Glutamatergic neuron (in vitro differentiated cells): ENCODE results near the gene ABCB7. TPM values are rescaled to one million over a fixed set of nuclear protein-coding genes. Genes with fewer than 3 reads are reported as not detected.
"Not testable (repeated sequence)": the region's sequence is repeated elsewhere in the genome, so short reads cannot be mapped to it uniquely, and the experiment has no call there.

Experiments used
- DNase-seq: peaks from one replicate; pipeline ENCODE4 v3.0.0; 2022
- H3K27ac Mint-ChIP-seq: one replicate; pipeline ENCODE4 v1.8.0; 2020; ENCODE audit warnings: mild to moderate bottlenecking, mixed read lengths, inconsistent platforms; ENCODE audit not compliant: unreplicated experiment
- H3K27me3 Mint-ChIP-seq: one replicate; pipeline ENCODE4 v1.8.0; 2020; ENCODE audit warnings: mild to moderate bottlenecking, moderate library complexity, mixed read lengths, inconsistent platforms; ENCODE audit not compliant: unreplicated experiment
- H3K36me3 Mint-ChIP-seq: one replicate; pipeline ENCODE4 v1.8.0; 2020; ENCODE audit warnings: mild to moderate bottlenecking, mixed read lengths, inconsistent platforms; ENCODE audit not compliant: unreplicated experiment
- H3K4me1 Mint-ChIP-seq: one replicate; pipeline ENCODE4 v1.8.0; 2020; ENCODE audit warnings: mild to moderate bottlenecking, low read depth, mixed read lengths, inconsistent platforms; ENCODE audit not compliant: unreplicated experiment
- H3K4me3 Mint-ChIP-seq: one replicate; pipeline ENCODE4 v1.8.0; 2020; ENCODE audit warnings: mild to moderate bottlenecking, mixed read lengths, inconsistent platforms; ENCODE audit not compliant: unreplicated experiment
- H3K9me3 Mint-ChIP-seq: one replicate; pipeline ENCODE4 v1.8.0; 2020; ENCODE audit warnings: mild to moderate bottlenecking, moderate library complexity, mixed read lengths, inconsistent platforms; ENCODE audit not compliant: unreplicated experiment
- total RNA-seq: library from RNA; stranded (reverse); fragmentation: NEBNext Ultra II Directional; extraction: Animal tissue kit (Norgen Biotek cat#: 25700); gene quantifications from one replicate; pipeline ENCODE4 v1.2.1, GENCODE V29; 2021; ENCODE audit not compliant: unreplicated experiment
- TF ChIP-seq, protein P1 (sequence below): fragments of 200-600 bp; sonication (generic); IDR thresholded peaks from one replicate; pipeline ENCODE4 v1.5.0; 2021; ENCODE audit not compliant: partially characterized antibody, unreplicated experiment

The ABCB7 gene
- total RNA-seq, 1 donor from 2014 or later: 30.5 TPM

DNA sequence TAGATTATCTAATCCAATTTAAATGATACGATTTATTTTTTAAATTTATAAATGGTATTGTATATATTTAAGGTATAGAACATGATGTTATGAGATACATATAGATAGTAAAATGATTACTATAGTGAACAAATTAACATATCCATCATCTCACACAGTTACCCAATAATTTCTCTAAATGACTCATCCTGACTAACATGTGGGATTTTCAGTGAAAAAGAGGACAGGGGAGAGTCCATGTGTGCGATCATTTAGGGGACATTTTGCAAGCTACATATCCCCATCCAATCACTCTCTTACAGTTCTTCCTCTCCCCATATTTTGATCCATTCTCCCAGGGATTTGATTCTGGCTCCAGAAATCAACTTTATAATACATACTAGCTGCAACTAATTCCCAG lies 88.2 kb downstream of the ABCB7 start:
- H3K4me3 Mint-ChIP-seq: no peak overlapping the region

DNA sequence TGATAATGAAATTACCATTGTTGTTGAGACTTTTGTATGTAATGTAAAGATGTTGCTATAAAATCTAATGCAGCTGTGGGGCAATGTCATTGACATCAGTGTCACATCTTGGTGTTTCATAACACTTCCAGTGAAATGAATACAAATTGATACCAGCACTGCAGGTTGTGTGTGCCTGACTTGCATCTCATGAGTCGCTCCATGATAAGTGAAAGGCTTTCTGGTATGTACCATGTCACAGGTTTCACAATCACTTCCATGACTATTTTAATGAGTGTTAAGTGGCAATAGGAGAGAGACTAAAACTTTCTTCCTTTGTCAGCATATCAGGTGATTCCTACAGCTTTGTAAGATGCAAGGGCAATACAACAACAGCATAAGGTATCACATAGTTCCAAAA lies 94.4 kb downstream of the ABCB7 start:
- Mint-ChIP-seq H3K9me3 (no peaks in the 10 kb centered on the region), H3K36me3 (no peaks in the 10 kb centered on the region), H3K4me1 (no peaks in the 10 kb centered on the region), H3K4me3 (no peak overlapping the region), H3K27ac (no peak overlapping the region), H3K27me3 (no peaks in the 10 kb centered on the region)
- TF ChIP-seq, protein P1, sequence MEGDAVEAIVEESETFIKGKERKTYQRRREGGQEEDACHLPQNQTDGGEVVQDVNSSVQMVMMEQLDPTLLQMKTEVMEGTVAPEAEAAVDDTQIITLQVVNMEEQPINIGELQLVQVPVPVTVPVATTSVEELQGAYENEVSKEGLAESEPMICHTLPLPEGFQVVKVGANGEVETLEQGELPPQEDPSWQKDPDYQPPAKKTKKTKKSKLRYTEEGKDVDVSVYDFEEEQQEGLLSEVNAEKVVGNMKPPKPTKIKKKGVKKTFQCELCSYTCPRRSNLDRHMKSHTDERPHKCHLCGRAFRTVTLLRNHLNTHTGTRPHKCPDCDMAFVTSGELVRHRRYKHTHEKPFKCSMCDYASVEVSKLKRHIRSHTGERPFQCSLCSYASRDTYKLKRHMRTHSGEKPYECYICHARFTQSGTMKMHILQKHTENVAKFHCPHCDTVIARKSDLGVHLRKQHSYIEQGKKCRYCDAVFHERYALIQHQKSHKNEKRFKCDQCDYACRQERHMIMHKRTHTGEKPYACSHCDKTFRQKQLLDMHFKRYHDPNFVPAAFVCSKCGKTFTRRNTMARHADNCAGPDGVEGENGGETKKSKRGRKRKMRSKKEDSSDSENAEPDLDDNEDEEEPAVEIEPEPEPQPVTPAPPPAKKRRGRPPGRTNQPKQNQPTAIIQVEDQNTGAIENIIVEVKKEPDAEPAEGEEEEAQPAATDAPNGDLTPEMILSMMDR: no peak
- DNase-seq: no peak

More for the DNA sequence above, 88.2 kb downstream of the ABCB7 start:
- Mint-ChIP-seq H3K4me1 (no peaks in the 10 kb centered on the region), H3K27ac (no peak overlapping the region), H3K36me3 (no peaks in the 10 kb centered on the region), H3K27me3 (no peaks in the 10 kb centered on the region), H3K9me3 (no peaks in the 10 kb centered on the region)
- TF ChIP-seq, protein P1: no peak
- DNase-seq: no peak

DNA sequence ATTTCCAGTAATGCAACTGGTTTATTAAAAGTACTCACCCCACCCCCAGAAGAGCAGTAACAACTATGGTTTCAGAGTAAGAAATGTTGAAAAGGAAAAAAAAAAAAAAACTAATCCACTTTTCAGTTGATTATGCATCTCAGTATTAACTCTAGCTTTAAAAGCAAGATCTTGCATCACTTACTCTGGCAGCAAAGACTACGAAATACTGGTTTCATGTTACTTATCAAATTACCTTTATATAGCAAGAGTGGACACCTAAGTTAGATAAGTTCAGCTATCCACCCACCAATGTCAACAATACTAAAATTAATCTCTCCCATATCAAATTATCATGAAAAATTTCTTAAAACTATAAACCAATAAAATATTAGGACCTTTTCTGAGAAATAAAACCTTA lies 105.0 kb downstream of the ABCB7 start:
- TF ChIP-seq, protein P1: no peak
- Mint-ChIP-seq H3K4me3 (no peak overlapping the region), H3K36me3 (peaks cover 5% of the 10 kb centered on the region), H3K9me3 (no peaks in the 10 kb centered on the region), H3K4me1 (no peaks in the 10 kb centered on the region), H3K27me3 (no peaks in the 10 kb centered on the region), H3K27ac (no peak overlapping the region)
- no peak for DNase-seq

DNA sequence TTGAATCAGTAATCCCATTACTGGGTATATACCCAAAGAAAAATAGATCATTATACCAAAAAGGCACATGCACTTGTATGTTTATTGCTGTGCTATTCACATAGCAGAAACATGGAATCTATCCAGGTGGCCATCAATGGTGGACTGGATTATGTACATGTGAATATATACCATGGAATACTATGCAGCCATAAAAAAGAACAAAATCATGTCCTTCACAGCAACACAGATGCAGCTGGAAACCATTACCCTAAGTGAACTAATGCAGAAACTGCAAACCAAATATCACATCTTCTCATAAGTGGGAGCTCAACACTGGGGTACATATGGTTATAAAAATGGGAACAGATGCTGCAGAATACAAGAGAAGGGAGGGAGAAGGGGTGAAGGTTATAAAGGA lies 110.7 kb downstream of the ABCB7 start:
- DNase-seq: no peak
- Mint-ChIP-seq H3K4me3 (no peak overlapping the region), H3K27me3 (no peaks in the 10 kb centered on the region), H3K27ac (no peak overlapping the region), H3K4me1 (no peaks in the 10 kb centered on the region), H3K36me3 (peaks cover 5% of the 10 kb centered on the region), H3K9me3 (peaks cover 9% of the 10 kb centered on the region)
- TF ChIP-seq, protein P1: no peak

DNA sequence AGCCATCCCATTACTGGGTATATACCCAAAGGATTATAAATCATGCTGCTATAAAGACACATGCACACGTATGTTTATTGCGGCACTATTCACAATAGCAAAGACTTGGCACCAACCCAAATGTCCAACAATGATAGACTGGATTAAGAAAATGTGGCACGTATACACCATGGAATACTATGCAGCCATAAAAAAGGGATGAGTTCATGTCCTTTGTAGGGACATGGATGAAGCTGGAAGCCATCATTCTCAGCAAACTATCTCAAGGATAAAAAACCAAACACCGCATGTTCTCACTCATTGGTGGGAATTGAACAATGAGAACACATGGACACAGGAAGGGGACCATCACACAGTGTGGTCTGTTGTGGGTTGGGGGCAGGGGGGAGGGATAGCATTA lies 111.9 kb downstream of the ABCB7 start:
- H3K9me3 Mint-ChIP-seq: not testable (repeated sequence)

DNA sequence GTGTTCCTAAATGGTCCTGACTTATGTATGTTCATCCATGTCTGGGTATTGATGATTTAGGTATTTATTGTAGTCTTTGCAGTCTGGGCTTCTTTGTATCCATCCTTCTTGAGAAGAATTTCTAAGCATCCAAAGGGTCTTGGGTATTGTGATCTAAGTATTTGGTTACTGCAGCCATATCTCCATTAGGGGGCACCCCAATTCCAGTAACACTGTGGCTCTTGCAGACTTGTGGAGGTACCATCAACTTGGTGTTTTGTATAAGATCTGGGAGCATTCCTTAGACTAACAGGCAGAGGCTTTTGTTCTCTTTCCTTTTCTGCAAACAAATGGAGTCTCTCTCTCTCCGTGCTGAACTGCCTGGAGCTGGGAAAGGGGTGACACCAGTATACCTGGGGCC lies 117.2 kb downstream of the ABCB7 start:
- Mint-ChIP-seq H3K27ac (no peak overlapping the region), H3K4me3 (no peak overlapping the region), H3K36me3 (peaks cover 15% of the 10 kb centered on the region), H3K4me1 (no peaks in the 10 kb centered on the region), H3K27me3 (peaks cover 2% of the 10 kb centered on the region), H3K9me3 (peaks cover 18% of the 10 kb centered on the region)
- TF ChIP-seq, protein P1: no peak
- DNase-seq: no peak

More for the DNA sequence above, 111.9 kb downstream of the ABCB7 start:
- DNase-seq, H3K4me1 Mint-ChIP-seq, H3K27ac Mint-ChIP-seq, H3K27me3 Mint-ChIP-seq, H3K36me3 Mint-ChIP-seq, H3K4me3 Mint-ChIP-seq: not testable (repeated sequence)
